GM12873 (cell line): ENCODE measurements around the gene BICRA.

ENCODE experiments used
- TF ChIP-seq, protein P1 (sequence below): IDR thresholded peaks from 2 replicates; pipeline ENCODE4 v1.5.1; 2012; ENCODE audit warnings: low read depth, mild to moderate bottlenecking, moderate library complexity, low read length, control low read depth; ENCODE audit not compliant: insufficient read depth; ENCODE audit errors: missing control alignments

Gene BICRA

DNA sequence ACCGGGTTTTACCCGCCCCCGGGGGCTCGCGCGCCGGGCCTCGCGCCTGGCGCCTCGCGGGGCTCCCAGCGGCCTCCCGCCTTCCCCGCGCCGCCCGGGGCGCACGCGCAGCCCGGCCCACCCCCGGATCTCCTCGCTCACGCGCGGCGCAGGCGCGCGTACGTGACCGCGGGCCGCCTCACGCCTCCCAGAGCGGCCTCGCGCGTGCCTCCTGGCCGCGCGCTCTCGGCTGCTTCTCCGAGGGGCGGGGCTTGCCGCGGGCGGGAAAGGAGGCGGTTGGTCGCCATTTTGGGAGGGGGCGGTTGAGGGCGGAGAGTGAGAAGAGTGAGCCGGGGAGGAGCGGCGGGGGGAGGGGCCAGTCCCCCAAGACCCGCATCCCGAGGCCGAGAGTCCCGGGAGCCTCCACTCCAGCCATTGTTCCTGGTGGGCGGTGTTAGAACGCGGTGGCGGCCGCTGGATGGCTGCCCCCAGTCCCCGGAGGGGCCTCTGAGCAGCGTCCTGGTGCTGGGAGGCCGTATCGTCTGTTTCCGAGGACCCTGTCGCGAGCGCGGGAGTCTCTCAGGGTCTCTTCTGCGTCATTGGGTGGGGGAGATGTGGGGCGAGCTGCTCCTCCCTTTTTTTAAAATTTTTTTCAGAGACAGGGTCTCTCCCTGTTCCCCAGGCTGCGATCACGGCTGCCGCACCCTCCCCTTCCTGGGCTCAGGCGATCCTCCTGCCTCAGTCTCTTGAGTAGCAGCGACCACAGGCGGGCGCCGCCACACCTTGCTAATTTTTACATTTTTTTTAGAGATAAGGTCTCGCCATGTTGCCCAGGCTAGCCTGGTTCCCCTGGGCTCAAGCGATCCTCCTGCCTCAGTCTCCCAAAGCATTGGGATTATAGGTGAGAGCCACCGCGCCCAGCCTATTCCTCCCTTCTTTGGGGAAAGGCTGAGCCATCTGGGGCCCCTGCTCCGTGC is 35.6 kb upstream of the BICRA start, which contains the start of gene ZNF541:
TSS of gene ZNF541 (minus strand) at position 78 of the 956 bp plus-strand sequence. CDS start 17,292 bp downstream, outside the sequence.
- TF ChIP-seq, protein P1, sequence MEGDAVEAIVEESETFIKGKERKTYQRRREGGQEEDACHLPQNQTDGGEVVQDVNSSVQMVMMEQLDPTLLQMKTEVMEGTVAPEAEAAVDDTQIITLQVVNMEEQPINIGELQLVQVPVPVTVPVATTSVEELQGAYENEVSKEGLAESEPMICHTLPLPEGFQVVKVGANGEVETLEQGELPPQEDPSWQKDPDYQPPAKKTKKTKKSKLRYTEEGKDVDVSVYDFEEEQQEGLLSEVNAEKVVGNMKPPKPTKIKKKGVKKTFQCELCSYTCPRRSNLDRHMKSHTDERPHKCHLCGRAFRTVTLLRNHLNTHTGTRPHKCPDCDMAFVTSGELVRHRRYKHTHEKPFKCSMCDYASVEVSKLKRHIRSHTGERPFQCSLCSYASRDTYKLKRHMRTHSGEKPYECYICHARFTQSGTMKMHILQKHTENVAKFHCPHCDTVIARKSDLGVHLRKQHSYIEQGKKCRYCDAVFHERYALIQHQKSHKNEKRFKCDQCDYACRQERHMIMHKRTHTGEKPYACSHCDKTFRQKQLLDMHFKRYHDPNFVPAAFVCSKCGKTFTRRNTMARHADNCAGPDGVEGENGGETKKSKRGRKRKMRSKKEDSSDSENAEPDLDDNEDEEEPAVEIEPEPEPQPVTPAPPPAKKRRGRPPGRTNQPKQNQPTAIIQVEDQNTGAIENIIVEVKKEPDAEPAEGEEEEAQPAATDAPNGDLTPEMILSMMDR: no peak

DNA sequence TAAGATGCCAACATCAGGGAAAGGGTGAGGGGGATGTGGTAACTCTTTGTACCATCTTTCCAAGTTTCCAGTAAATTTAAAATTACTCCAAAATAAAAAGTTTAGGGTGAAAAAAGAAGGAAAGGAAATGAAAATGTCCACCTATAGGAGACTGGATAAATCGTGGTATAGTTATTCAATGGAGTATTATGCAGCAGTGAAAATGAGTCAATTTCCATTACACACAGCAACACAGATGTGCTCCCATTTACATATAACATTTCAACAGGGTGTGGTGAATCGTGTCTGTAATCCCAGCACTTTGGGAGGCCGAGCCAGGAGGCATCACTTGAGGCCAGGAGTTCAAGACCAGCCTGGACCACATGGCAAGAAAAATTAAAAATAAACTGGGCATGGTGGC is 28.5 kb upstream of the BICRA start:
- TF ChIP-seq, protein P1: no peak

DNA sequence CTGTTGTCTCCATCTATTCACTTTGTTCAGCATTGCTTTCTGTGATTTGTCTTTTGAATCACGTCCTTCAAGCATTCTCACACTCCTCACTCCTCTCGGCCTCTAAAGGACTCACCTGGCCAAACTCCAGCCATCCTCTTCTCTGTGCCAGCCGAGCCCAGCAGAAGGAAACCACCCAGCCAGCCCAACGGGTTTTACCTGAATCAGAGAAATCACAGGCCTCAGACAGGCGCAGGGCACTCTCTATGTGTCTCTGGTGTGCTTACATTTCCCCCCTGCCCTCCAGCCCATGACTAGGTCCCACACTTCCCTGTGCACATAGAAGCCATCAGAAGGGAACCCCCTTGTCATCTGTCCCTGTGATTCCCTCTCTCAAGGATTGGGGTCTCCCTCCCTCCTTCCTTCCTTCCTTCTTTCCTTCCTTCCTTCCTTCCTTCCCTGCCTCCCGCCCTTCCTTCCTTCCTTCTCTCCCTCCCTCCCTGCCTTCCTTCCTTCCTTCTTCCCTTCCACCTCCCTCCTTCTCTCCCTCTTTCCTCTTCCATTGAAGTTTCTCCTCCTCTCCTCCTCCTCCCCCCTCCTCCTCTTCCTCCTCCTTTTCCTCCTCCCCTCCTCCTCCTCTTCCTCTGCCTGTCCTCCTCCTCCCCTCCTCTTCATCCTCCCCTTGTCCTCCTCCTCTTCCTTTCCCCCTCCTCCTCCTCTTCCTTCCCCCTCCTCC is 27.2 kb upstream of the BICRA start:
- TF ChIP-seq, protein P1: no peak

DNA sequence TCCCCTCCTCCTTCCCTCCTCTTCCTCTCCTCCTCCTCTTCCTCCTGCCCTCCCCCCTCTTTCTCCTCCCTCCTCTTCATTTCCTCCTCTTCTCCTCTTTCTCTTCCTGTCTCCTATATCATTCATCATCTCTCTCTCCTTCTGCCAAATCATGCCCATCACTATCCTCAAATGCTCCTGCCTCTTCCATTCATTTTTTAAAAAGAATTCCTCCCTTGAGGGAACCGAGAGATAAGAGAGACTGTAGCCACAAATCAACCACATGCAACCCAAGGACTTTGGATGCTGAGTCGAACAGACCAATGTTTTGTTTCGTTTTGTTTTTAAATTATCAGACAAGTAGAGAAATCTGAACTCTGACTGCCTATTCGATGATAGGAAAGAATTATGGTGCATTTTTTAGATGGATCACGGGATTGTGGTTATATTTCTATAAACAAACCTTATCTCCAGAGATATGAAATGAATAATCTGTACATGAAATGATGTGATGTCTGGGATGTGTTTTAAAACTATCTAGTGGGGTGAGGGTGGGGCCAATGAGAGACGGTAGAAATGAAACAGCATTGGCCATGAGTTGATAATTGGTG is 26.5 kb upstream of the BICRA start:
- TF ChIP-seq, protein P1: no peak

DNA sequence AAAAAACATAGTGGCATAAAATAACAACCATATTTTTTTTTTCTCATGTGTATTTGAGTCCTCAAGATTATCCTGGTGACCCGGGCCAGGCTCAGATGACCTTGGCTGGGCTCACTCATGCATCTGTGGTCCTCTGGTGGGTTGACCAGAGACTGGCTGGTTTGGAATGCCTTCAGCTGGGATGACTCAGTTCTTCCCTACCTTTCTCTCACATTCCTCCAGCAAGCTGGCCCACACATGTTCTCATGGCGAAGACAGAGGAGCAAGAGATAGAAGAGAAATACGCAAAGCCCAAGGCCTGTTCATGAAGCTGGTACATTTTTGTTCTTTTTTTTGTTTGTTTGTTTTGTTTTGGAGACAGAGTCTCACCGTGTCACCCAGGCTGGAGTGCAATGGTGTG is 21.6 kb upstream of the BICRA start:
- TF ChIP-seq, protein P1: no peak

GRCh38 chr19:47589824-47590223 is 19.1 kb upstream of the BICRA start:
- TF ChIP-seq, protein P1: no peak

- TF ChIP-seq, protein P1: no peak
Observed at GRCh38 chr19:47593860-47594259, 15.1 kb upstream of the BICRA start.
